ENCODE results near the gene MED31.
A peak's percentile ranks its signal among the peaks of the same experiment; 100 is the strongest.
"Not testable (repeated sequence)": the region's sequence is repeated elsewhere in the genome, so short reads cannot be mapped to it uniquely, and the experiment has no call there.

Gene MED31

DNA sequence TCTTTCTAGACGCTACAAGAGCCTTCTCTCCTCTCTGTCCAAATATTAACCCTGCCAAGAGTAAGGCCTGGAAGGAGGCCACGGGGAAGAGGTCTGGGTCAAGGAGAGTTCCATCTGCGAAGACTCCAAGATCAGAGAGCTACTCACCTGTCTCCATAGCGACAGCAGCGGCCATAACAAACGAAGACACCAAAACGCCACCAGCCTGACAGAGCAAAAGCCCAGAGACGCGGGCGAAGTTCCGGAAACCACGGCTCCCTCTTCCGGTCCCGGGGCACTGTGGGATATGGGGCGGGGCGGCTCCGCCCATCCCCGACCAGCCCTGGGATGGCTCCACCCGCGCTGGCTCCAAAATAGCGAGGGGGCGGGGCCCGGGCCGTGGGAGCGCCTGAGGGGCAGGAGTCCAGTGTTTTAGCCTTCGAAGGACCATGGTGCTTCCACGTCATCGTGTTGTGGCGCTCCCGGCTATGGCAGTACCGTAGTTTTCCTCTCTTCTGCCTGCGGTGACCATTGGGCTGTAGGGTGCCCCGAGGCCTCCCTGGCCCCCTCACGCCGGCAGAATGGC is at the start of gene MED31, which contains the start of gene C17orf100:
Gene MED31 (minus strand): TSS at position 252 of the 565 bp plus-strand sequence. CDS start 77 bp downstream, at position 175.
Gene C17orf100 (plus strand): TSS at position 409 of the 565 bp plus-strand sequence. CDS start 152 bp downstream, at position 561.
- DNase-seq = peak; percentile 96

DNA sequence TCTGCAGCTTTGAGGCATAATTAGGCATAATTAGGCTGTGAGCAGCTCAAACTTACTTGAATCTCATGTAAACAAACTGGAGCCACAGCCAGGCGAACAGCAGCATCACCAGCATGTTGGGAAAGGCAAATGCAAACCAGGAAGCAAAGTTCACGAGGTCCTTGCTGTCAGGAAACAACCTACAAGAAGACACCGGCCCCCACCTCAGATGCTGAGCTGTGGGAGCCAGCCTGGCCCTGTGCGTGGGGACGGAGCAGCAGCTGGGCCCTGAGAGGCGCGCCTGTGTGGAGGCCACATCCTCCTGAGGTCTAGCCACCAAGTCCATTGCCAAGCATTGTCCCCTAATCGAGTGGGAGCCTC is 49.5 kb upstream of the MED31 start:
- DNase-seq = no peak

DNA sequence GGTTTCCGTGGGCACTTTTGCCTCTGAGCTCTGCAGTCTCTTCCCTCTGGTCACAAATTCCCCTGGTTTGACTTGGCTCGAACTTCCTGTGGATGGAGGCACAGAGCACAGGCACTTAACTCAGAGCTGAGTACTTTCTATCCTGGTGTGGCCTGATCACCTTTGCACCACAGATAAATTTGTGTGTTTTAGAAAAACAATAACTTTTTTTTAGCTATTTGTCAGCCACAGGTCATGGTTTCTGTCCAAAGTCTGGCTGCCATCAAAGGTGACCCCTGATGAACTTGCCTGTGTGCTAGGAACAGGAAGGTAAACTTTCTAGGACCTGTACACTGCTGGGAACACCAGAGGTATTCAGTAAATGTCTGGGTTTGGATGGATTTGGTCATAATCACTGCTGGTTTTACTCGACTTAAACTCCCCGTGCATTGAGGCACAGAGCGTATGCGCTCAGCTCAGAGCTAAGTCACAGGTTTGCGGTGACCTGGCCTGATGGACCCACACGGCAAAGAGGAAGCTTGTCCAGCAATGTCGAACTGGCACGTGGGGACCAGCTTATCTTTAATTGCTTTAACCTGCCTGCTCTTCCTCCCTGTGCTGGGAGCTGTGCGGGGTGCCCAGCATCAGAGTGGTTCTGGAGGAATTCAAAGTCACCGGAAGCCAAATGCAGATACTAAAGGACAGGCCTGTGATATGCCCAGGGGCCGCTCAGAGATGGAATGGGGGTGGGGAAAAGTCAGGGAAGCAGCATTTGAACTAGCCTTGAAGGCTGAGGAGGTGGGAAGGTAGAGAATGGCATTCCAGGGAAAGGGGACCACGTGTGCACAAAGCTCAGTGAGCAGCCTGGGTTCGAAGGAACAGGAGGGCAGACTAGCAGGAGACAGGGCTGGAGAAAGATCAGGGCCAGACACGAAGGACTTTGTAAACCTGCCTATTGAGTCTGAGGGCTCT is 48.9 kb upstream of the MED31 start:
- no peak for DNase-seq

DNA sequence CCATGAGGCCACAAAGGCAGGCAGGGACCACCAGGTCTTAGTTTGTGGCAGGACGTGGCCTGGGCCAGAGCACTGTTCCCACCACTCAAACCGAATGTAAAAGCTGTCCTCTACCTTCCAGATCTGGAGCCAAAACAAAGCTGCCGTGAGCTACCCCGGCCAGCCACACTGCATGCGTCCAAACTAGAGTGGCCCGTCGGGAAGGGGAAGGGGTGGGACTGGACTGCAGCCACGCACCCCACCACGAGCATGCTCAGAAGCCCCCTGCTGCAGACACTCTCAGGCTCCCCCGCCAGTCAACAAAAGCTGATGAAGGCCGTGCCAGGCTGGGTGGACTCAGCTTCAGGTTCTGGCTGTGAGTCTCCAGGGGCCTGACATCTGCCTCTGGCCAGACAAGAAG is 46.6 kb upstream of the MED31 start:
- no peak for DNase-seq

DNA sequence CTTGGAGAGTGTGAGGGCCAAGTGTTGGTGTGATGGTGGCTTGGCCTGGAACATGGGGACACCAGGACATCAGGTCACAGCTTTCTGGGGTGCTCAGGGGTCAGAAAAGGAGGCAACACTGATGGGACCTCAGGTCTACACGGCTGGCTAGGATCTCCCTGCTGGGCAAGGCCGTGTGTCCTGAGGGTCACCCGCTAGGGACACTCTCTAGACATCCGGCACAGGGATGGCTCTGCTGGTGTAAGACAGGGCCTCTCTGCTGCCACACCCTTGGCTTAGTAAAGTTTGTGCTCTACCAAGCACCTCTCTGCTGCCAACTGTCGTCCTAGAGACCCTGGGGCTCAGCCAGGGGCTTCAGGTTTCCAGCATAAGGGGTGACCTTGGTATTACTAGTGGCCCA is 45.5 kb upstream of the MED31 start:
- no peak for DNase-seq

DNA sequence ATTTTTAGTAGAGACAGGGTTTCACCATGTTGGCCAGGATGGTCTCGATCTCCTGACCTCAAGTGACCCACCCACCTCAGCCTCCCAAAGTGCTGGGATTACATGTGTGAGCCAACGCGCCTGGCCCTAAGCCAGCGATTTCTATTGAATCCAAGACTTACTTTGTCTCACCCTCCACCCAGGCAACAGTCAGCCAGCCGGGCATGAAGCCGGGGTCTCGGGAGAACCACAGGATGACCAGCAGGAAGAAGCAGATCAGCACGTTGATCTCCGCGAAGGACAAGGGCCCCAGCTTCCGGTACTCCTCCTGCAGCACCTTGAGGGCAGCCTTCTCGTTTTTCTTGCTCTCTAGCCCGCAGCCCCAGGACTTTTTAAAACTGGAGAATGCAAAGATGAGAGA is 44.2 kb upstream of the MED31 start:
- DNase-seq = no peak

DNA sequence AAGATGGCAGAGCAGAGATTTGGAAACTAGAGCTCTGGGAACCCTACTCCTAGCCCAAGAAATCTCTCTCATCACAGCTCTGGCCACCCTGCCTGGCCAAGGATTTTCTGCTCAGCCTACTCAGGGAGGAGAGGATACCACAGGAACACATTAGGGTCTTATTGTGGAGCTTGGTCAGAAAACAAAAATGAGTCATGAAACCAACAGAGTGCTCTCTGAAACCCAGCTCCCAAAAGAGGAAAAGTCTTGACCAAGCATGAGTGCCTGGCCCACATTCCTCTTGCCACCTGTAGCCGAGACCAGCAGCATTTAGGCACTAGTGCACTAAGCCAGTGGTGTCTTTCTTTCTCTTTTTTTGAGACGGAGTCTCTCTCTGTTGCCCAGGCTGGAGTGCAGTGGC is 43.6 kb upstream of the MED31 start:
- no peak for DNase-seq

DNA sequence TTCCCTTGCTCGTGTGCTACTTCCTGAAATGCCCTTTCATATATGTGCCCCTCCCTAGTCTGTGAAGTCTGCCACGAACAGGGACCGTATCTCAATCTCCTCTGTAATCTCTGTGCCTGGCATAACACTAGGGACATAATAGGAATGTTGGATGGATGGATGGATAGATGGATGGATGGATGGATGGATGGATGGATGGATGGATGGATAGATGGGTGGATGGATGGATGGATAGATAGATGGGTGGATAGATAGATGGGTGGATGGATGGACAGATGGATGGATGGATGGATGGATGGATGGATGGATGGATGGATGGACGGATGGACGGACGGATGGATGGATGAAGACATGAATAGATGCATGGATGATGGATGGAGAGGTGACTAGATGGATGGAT is 40.6 kb upstream of the MED31 start:
- not testable (repeated sequence) for DNase-seq

DNA sequence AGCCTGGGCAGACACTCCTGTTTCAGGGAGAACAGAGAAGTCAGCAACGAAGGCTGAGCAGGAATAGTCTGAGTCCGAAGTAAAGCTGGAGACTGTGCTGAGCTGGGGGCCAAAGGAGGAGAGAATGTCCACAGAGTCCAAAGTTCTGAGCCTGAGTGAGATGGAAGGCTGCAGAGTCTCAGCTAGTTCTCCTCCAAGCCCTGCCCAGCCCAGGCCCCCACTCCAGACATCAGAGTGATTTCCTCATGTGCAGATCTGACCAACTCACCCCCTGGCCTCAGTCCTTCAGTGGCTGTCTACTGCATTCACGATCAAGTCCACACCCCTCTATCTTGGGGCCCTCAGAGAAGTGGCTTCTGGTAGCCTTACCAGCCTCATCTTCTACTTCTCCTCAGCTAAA is 40.1 kb upstream of the MED31 start:
- no peak for DNase-seq

DNA sequence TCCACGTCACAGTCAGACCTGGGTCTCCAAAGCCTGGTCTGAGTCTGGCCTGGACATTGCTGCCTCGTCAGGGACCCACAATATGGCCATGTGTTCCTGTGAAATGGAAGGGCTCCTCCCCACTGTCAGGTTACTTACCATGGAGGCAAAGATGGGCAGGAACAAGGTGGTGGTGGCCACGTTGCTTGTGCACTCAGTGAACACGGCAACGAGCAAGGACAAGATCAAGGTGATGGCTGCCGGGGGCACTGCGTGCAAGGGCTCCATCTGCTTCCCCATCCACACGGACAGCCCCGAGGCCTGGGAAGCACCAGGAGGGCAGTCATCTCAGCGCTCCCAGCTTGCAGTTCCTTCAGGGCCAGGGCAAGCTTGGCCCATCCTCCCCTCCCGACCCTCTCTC is 39.2 kb upstream of the MED31 start:
- no peak for DNase-seq

DNA sequence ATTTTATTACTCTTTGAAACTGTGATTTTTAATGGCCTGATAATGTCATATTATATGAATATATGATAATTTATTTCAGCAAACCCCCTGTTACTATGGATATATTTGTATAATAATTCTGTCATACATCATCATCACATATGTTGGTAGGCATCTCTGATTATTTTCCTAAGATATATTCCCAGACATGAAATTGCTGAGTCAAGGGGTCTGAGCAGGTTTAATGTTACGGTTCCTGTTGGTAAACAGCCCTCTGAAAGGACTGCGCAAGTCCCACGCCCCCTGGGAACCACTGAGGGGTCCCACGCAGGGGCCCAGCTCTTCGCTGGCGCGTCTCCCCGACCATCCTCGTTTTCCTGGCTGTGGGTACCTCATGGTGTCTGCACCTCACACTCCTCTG is 37.5 kb upstream of the MED31 start:
- no peak for DNase-seq

DNA sequence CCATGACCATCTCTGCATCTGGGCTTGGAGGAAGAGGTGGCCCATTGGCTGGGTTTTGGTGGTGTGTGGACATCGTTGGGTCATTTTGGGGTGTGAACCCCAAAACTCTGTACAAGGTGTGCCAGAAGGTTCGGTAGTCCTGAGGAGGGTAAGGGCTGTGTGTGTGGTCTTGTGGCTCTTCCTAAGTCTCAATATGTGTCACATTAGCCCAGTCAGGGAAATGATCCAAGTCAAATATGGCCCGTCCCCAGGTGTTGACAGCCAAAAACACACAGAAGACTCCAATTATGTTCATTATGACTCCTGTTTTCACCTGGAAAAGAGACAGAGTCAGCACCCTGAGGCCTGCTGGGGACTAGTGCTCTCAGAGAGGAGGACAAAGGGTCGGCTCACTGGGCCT is 34.6 kb upstream of the MED31 start:
- no peak for DNase-seq

DNA sequence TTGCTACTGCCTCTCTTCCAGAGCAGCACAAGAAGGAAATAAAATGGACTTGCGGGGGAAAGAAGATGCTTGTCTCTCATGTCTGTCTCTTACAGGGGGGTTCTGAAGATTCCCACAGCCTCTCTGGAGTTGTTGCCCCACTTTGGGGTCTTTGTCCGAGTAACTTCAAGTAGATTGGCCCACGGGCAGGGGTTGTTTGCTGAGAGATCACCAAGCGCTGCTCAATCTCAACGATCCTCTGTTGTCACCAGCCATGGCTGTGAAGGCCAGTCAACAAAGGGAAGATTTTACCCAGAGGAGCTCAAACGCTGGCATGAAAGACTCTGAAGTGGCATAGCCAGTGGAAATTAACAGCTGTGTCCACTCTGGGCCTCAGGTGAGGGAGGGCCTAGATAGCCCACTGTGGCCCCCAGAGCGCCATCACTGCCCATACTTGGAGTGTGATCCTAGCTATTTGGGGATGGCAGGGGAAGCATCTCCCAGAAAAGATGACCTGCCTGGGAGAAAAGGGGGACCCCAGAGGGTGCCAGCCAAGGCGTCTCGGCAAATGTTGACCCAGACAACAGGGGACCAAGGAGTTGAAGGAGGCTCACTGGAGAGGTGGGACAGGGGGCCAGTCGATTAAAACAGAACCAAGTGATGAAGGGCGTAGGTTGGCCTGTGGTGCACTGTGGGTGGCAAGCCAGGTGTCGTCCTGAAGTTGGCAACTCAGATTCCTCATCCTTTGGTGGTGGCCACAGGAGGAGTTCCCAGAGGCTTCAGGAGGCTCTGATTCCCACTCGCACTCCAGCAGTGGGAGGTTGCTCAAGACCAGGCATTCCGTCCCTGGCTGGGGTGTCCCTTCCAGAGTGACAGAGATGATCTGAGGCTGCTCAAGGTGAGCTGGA is 33.7 kb upstream of the MED31 start:
- DNase-seq = no peak

DNA sequence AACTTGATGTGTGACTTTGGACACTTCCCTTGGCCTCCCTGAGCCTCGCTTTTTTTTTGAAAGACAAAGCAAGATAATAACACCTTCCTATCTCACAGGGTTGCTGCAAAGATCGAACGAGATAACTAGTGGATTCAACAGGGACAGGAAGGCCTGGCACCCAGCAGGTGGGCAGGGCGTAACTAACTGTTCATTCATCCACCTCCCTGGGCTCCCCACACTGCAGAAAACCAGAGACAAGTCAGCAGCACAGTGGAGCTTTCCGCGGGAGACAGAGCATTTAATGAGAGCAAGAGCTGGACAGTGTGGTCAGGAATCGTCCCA is 33.0 kb upstream of the MED31 start:
- no peak for DNase-seq

DNA sequence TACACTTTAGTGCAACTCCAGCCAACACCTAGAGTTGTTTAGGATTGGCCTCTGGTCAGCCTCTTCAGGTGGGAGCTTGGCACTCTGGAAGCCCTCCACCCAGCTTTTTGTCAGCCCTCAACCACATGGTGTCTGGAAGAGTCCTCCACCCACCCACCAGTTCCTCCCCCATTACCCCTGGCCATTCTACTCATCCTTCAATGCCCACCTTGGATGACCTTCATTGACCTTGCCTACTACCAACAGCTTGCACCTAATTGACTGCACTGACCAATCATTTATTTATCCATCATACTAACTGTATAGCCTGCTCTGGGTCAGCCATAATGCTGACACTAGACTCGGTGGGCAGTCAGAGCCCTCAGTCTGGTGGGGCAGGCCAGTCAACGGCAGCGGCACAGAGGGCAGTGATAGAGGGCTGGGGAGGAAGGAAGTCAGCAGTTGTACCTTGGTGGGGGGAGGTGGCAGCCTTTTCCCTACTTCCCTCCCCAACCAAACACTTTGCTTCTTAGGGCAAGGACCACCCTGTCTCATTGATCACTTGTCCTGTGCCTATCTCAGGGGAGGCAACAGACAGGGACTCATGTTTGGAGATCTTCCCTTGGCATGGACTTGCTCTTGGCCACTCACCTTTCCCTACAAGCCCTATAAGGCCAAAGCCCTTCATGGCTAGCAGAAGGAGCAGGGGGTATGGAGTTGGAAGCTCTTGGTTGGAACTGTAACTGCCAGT is 32.5 kb upstream of the MED31 start:
- no peak for DNase-seq

DNA sequence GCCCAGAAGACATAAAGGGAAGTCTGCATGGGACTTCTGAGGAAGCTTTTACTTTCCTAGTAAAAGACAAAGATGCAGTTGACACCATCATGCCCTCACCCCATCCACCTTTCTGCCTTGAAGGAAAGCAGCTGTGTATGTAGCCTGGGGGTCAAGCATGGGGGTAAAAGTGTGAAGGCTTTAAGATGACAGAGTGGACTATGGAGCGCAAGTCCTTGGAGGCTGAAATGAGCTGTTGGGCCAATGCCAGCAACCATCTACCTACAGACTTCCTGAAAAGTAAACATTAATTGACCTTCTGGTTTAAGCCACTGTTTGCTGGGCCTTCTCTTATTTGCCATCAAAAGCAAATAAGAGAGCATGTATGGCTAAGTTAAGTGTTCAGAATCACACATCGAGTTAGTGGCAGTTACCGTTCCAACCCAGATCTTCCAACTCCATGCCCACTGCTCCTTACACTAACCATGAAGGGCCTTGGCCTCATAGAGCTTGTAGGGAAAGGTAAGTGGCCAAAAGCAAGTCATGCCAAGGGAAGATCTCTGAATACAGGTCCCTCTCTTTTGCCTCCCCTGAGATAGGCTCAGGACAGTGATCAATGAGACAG is 31.8 kb upstream of the MED31 start:
- DNase-seq = no peak

DNA sequence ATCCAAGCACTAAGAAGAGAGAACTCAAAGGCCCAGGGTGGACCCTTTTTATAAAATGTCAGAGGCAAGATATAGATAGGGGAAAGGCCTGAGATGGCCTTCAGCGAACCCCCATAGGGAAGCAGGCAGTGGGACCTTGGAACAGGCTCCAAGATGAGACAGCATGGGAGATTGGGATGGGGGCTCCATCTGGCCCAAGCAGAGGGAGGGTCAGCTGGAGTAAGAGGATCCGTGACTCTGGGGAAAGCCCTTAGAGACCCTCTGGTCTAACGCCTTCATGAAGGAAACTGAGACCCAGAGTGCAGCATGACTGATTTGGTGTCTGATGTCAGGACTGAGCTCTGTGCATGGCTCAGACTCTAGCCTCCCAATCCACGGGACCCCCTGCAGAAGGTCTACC is 30.9 kb upstream of the MED31 start:
- DNase-seq = no peak

DNA sequence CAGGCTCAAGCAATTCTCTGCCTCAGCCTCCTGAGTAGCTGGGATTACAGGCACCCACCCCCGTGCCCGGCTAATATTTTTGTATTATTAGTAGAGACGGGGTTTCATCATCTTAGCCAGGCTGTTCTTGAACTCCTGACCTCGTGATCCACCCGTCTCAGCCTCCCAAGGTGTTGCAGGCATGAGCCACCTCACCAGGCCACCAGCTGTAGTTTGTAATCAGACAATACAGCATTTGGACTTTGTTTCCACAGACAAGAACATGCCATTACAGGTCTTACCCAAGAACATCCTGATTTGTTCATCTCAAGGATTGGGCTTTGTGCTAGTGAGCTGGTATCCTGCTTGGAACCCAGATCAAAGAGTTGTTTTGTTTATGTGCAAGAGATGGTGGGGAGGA is 30.3 kb upstream of the MED31 start:
- DNase-seq = no peak

DNA sequence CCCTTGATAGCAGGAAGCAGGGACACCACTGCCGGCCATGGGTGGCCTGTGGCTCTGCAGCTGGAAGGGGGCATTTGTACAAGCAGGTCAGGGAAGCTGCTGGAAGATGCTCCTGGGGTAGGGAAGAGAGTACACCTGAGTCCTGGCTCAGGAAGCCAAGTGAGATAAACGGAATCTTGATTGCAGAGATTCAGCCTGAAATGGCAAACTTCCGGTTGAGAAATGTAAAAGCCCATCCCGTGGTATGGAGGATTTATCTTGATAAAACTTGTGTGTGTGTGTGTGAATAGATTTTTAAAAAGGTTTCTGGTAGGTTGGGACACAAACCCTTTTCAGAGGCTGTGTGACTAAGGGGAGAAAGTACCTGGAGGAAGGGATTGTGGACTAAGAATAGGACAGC is 29.8 kb upstream of the MED31 start:
- no peak for DNase-seq

DNA sequence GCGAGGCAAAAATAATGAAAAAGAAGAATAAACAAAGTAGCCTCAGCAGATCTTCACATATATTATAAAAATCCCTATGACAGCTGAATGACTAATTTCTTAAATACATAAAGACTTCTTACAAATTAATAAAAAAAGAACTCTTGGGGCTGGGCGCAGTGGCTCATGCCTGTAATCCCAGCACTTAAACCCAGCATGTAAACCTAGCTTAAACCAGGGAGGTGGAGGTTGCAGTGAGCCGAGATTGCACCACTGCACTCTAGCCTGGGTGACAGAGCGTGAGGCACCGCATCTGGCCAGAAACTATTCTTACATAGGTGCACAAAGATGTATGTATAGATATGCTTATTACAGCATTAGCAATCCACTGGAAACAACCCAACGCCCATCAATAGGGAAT is 27.8 kb upstream of the MED31 start:
- DNase-seq = no peak

DNA sequence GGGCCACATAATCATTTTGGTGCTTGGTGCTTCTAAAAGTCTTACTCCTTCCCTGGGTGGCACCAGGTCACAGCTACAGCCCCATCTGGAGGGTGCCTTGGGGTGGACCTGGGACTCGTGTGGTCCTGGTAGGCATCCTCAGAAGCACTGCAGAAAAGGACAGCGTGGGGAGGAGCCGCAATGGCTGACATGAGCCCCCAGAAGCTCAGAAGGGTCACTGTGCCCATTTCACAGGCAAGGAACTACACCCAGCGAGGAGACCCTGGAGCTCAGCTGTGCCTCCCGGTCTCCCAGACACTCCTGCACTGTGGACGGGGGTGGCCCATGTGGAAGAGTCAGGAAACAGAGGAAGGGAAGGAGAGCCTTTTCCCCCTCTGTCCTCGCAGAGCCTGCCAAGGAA is 26.5 kb upstream of the MED31 start:
- no peak for DNase-seq

DNA sequence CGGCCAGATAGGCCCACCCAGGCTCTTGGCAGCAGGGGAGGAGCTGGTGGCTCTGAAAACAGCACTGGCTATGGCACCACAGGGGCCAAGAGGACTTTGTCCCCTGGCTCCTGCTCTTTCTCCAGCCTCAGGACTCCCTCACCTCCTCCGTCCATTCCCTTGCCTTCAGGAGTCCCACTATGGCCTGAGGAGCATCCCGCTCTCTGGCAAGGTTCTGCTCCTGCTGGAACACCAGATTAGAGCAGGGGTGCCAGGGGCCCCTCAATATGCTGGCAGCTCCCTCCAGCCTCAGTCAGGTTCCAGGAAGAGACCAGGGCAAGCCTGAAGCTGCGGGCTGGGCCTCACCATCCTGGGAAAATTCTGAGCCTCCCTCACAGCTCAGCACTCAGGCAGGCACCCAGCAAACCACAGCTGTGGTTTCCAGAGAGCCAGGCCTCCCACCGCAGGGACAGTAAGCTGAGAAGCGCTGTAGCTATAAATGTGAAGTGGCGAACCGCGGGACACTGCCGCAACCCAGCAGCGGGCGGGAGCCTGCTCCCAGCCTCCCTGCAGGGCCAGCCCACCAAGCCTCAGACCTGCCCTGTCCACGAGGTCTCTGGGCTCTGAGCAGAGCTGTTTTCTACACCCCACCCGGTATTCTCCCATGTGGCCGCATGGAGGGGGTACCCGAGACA is 25.9 kb upstream of the MED31 start:
- no peak for DNase-seq

All from NCI-H2171 treated with DMSO at 0.1 percent for 48 hours (cell line).